Measurements from ENCODE around the gene ZNF750.

Gene ZNF750

DNA sequence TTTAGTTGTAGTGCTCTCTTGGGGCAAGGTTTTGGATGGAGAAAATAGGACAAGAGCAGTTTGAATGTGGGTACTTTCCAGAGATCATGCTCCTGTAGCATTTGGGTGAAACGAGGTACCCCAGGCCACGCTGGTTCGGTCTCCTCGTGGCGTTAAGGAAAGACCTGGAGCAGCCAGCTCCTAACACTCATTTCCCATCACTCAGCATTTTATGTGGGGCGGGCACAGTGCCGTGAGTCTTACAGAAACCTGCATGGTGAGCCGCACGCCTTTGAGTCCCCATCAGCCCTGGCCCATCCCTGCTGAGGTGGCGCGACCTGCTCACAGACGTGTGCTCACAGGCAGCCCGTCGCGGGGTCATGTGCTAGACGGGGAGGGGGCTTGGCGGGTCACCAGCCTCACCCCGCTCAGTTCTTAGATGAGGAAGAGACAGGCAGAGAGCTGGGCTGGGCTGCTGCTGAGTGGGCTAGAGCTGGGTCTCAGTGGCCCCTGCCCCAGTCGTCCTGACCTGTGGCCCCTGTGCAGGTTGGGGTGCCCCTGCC, 50.7 kb downstream of the ZNF750 start:
- no peak for TF ChIP-seq FOXP2 (optimal IDR thresholded peaks at IDR 0.05; ENCODE audit: borderline replicate concordance, extremely low read depth, extremely low read length, insufficient read depth)
- TF ChIP-seq REST (IDR thresholded peaks at IDR 0.05; ENCODE audit: insufficient read depth in 1 of 2, low read depth in 2 of 2, low read length in 2 of 2), result no peak
- no peak for TF ChIP-seq TAF1 (IDR thresholded peaks at IDR 0.05; ENCODE audit: borderline replicate concordance, insufficient read depth, low read length)
- TF ChIP-seq SIN3A (IDR thresholded peaks at IDR 0.05; ENCODE audit: borderline replicate concordance, insufficient read depth, low read length), result no peak
- no peak for TF ChIP-seq POLR2AphosphoS5 (IDR thresholded peaks at IDR 0.05; ENCODE audit: low read depth, low read length)

DNA sequence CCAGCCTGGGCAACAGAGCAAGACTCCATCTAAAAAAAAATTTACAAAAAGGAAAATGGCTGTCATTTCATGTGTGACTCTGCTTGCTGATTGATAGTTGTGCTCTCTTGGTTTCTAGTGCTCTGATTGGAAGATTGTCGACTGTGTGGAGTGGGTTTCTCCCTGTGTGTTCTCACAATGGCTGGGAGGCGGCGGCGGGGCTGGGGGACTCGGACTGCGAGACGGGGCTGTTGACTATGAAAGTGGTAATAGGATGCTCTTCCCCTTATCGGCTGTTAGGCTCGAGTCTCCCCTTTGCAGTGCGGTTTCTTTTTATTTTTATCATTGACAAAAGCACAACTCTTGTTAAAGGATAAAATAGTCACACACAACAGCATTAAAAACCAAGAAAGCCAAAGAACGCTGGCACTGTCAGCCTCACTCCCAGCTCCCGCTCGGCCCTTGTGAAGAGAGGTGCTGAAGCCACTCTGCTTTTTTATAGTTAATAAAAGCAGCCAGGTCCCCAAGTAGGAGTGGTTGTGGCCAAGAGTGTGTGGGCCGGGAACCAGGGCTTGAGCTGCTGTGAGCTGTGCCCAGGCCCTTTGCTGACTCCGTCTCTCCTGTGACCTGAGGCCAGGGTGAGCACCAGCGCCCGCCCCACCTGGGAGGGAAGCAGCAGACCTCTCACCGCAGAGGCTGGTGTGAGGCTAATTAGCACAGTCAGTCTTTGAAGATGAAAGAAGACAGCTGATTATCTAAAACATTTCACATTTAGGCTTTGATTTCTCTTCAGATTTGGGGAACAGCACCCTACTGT, 51.4 kb downstream of the ZNF750 start:
- TF ChIP-seq SIN3A (IDR thresholded peaks at IDR 0.05; ENCODE audit: borderline replicate concordance, insufficient read depth, low read length) (no peak), POLR2AphosphoS5 (IDR thresholded peaks at IDR 0.05; ENCODE audit: low read depth, low read length) (no peak), REST (IDR thresholded peaks at IDR 0.05; ENCODE audit: insufficient read depth in 1 of 2, low read depth in 2 of 2, low read length in 2 of 2) (no peak), TAF1 (IDR thresholded peaks at IDR 0.05; ENCODE audit: borderline replicate concordance, insufficient read depth, low read length) (no peak), FOXP2 (optimal IDR thresholded peaks at IDR 0.05; ENCODE audit: borderline replicate concordance, extremely low read depth, extremely low read length, insufficient read depth) (no peak)

- TF ChIP-seq POLR2AphosphoS5 (IDR thresholded peaks at IDR 0.05; ENCODE audit: low read depth, low read length) (no peak), REST (IDR thresholded peaks at IDR 0.05; ENCODE audit: insufficient read depth in 1 of 2, low read depth in 2 of 2, low read length in 2 of 2) (no peak), FOXP2 (optimal IDR thresholded peaks at IDR 0.05; ENCODE audit: borderline replicate concordance, extremely low read depth, extremely low read length, insufficient read depth) (no peak), SIN3A (IDR thresholded peaks at IDR 0.05; ENCODE audit: borderline replicate concordance, insufficient read depth, low read length) (no peak), TAF1 (IDR thresholded peaks at IDR 0.05; ENCODE audit: borderline replicate concordance, insufficient read depth, low read length) (no peak)
Observed at GRCh38 chr17:82787081-82787848, 52.6 kb downstream of the ZNF750 start.

- no peak for TF ChIP-seq SIN3A (IDR thresholded peaks at IDR 0.05; ENCODE audit: borderline replicate concordance, insufficient read depth, low read length)
- no peak for TF ChIP-seq TAF1 (IDR thresholded peaks at IDR 0.05; ENCODE audit: borderline replicate concordance, insufficient read depth, low read length)
- no peak for TF ChIP-seq POLR2AphosphoS5 (IDR thresholded peaks at IDR 0.05; ENCODE audit: low read depth, low read length)
Observed at GRCh38 chr17:82786427-82786826, 53.4 kb downstream of the ZNF750 start.

DNA sequence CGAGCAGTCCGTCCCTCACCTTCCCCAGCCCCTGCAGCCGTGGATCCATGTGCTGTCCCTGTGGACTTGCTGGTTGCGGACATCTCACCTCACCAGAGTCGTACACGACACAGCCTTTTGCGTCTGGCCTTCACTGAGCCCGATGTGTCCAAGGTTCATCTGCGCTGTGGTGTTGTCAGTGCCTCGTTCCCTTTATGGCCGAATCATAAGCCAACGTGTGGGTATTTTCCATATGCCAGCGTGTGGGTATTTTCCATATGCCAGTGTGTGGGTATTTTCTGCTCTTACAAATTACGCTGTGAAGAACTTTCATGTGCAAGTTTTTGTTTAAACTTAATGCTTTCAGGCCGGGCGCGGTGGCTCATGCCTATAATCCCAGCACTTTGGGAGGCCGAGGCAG, 56.3 kb downstream of the ZNF750 start:
- no peak for TF ChIP-seq POLR2AphosphoS5 (IDR thresholded peaks at IDR 0.05; ENCODE audit: low read depth, low read length)
- TF ChIP-seq SIN3A (IDR thresholded peaks at IDR 0.05; ENCODE audit: borderline replicate concordance, insufficient read depth, low read length), result no peak
- no peak for TF ChIP-seq FOXP2 (optimal IDR thresholded peaks at IDR 0.05; ENCODE audit: borderline replicate concordance, extremely low read depth, extremely low read length, insufficient read depth)
- no peak for TF ChIP-seq TAF1 (IDR thresholded peaks at IDR 0.05; ENCODE audit: borderline replicate concordance, insufficient read depth, low read length)
- TF ChIP-seq REST (IDR thresholded peaks at IDR 0.05; ENCODE audit: insufficient read depth in 1 of 2, low read depth in 2 of 2, low read length in 2 of 2), result no peak
